HL-60/S4 treated with phorbol 12-myristate 13-acetate at 8.2 ng/mL for 4 days and 3 days (cell line): ENCODE measurements around the gene TBCC.
"Not testable (repeated sequence)": the region's sequence is repeated elsewhere in the genome, so short reads cannot be mapped to it uniquely, and the experiment has no call there.

ENCODE experiments used
- in situ Hi-C: fragments of 300-500 bp; cut with MboI; formaldehyde crosslinking; loops from 2 replicates; pipeline ENCODE4 v1.15.0; 2022; ENCODE audit warnings: low sequenced_read_pairs

Gene TBCC

GRCh38 chr6:42733867-42734481, 11.9 kb downstream of the TBCC start:
- in situ Hi-C loops = not testable (repeated sequence)

GRCh38 chr6:42729731-42730130, 16.2 kb downstream of the TBCC start:
- in situ Hi-C loops = no loop called here

GRCh38 chr6:42727627-42728026, 18.3 kb downstream of the TBCC start:
- in situ Hi-C loops = no loop called here

- in situ Hi-C loops = no loop called here
Observed at GRCh38 chr6:42727087-42727611, 18.8 kb downstream of the TBCC start.

- in situ Hi-C loops = no loop called here
Observed at GRCh38 chr6:42726485-42727086, 19.3 kb downstream of the TBCC start.

GRCh38 chr6:42726026-42726425, 19.9 kb downstream of the TBCC start:
- in situ Hi-C loops = no loop called here

GRCh38 chr6:42724825-42725224, 21.1 kb downstream of the TBCC start:
- in situ Hi-C loops = no loop called here

- in situ Hi-C loops = no loop called here
Observed at GRCh38 chr6:42722497-42722896, 23.4 kb downstream of the TBCC start, which contains the start of gene PRPH2. Gene PRPH2 (minus strand): TSS chr6:42722597. CDS start chr6:42722334, 263 bp downstream.

GRCh38 chr6:42720739-42721138, 25.2 kb downstream of the TBCC start:
- in situ Hi-C loops = no loop called here

GRCh38 chr6:42715871-42716270, 30.0 kb downstream of the TBCC start:
- in situ Hi-C loops = no loop called here

GRCh38 chr6:42714098-42714761, 31.7 kb downstream of the TBCC start:
- in situ Hi-C loops = no loop called here

- in situ Hi-C loops = no loop called here
Observed at GRCh38 chr6:42711930-42712329, 34.0 kb downstream of the TBCC start.

GRCh38 chr6:42710316-42710715, 35.6 kb downstream of the TBCC start:
- in situ Hi-C loops = no loop called here

GRCh38 chr6:42709871-42710270, 36.0 kb downstream of the TBCC start:
- in situ Hi-C loops = no loop called here

GRCh38 chr6:42708096-42708495, 37.8 kb downstream of the TBCC start:
- in situ Hi-C loops = no loop called here

GRCh38 chr6:42707595-42707994, 38.3 kb downstream of the TBCC start:
- in situ Hi-C loops = no loop called here

- in situ Hi-C loops = no loop called here
Observed at GRCh38 chr6:42704937-42705374, 40.9 kb downstream of the TBCC start.

GRCh38 chr6:42704251-42704936, 41.5 kb downstream of the TBCC start:
- in situ Hi-C loops = no loop called here

GRCh38 chr6:42702786-42703185, 43.1 kb downstream of the TBCC start:
- in situ Hi-C loops = not testable (repeated sequence)

- in situ Hi-C loops = no loop called here
Observed at GRCh38 chr6:42702200-42702599, 43.7 kb downstream of the TBCC start.

GRCh38 chr6:42698217-42698616, 47.7 kb downstream of the TBCC start:
- in situ Hi-C loops = no loop called here
